GM12891 (cell line): Measurements from ENCODE around the gene EYA2.

Experiments used
- POLR2AphosphoS5 ChIP-seq: IDR thresholded peaks from 2 replicates; pipeline ENCODE4 v1.6.1; 2011; ENCODE audit warnings: low read depth, low read length, control low read depth
- TAF1 ChIP-seq: IDR thresholded peaks from 2 replicates; pipeline ENCODE4 v1.6.1; 2011; ENCODE audit warnings: low read depth, low read length, control low read depth

- TF ChIP-seq POLR2AphosphoS5 (no peak), TAF1 (no peak)
Observed at GRCh38 chr20:47028487-47028886, 133.8 kb downstream of the EYA2 start.
